GM23248 (cell line): Measurements from ENCODE around the gene TMEM229B.

ENCODE experiments used
- EZH2 ChIP-seq: fragments of 200-600 bp; sonication (generic); IDR thresholded peaks from 2 replicates; pipeline ENCODE4 v1.6.1; 2018; ENCODE audit warnings: antibody characterized with exemption, mild to moderate bottlenecking; ENCODE audit not compliant: insufficient read depth, poor library complexity, severe bottlenecking
- EZH2phosphoT487 ChIP-seq: fragments of 200-600 bp; sonication (generic); IDR thresholded peaks from 2 replicates; pipeline ENCODE4 v1.6.1; 2018; ENCODE audit warnings: antibody characterized with exemption, moderate library complexity, mild to moderate bottlenecking, low read depth; ENCODE audit not compliant: insufficient read depth

DNA sequence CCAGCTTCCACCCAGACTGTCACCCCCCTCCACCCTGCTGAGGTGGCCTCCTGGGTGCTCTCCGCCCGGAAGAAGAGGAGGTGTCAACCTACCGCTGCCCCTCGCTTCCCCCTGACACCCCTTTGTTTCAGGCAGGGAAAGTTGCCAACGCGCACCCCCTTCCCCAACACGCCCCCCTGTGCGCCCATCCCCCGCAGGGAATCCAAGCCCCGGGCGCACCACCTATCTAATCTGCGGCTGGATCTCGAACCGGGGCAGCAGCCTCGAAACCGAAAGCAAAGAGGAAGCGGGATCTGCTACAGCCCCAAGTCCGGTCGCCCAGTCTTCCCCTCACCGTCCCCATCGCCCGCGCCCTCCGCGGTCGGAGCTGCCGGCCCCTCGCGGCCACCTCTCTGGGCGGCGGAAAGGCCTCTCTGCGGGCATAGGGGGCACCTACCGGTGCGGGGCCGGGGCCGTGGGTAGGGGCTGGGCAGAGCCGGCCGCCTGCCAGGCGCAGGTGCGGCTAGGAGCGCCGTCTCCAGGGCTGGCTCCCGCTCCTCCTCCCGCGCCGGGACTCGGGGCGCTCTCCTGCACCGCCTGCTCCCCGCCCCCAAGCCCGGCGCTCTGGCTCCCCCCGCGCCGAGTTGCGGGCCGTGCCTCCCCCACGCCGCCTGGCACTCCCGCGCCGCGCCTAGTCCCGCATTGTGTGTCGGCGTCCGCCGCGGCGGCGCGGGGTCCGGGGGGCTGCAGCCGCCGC, 26.3 kb upstream of the TMEM229B start:
- TF ChIP-seq EZH2 = no peak
- no peak for TF ChIP-seq EZH2phosphoT487
